Measurements from ENCODE around the gene BDKRB1. TPM values are rescaled to one million over a fixed set of nuclear protein-coding genes. Genes with fewer than 3 reads are reported as not detected.

Gene BDKRB1
- total and polyA plus RNA-seq, 10 of the 15 experiments (the other 5 are each of a cell fraction or from before 2014, with no cell fraction given), result 0.21 TPM; not detected in 9

- no peak for TF ChIP-seq JUND (IDR thresholded peaks at IDR 0.05; ENCODE audit: low read depth, low read length)
- TF ChIP-seq, protein P1, sequence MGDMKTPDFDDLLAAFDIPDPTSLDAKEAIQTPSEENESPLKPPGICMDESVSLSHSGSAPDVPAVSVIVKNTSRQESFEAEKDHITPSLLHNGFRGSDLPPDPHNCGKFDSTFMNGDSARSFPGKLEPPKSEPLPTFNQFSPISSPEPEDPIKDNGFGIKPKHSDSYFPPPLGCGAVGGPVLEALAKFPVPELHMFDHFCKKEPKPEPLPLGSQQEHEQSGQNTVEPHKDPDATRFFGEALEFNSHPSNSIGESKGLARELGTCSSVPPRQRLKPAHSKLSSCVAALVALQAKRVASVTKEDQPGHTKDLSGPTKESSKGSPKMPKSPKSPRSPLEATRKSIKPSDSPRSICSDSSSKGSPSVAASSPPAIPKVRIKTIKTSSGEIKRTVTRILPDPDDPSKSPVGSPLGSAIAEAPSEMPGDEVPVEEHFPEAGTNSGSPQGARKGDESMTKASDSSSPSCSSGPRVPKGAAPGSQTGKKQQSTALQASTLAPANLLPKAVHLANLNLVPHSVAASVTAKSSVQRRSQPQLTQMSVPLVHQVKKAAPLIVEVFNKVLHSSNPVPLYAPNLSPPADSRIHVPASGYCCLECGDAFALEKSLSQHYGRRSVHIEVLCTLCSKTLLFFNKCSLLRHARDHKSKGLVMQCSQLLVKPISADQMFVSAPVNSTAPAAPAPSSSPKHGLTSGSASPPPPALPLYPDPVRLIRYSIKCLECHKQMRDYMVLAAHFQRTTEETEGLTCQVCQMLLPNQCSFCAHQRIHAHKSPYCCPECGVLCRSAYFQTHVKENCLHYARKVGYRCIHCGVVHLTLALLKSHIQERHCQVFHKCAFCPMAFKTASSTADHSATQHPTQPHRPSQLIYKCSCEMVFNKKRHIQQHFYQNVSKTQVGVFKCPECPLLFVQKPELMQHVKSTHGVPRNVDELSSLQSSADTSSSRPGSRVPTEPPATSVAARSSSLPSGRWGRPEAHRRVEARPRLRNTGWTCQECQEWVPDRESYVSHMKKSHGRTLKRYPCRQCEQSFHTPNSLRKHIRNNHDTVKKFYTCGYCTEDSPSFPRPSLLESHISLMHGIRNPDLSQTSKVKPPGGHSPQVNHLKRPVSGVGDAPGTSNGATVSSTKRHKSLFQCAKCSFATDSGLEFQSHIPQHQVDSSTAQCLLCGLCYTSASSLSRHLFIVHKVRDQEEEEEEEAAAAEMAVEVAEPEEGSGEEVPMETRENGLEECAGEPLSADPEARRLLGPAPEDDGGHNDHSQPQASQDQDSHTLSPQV (IDR thresholded peaks at IDR 0.05), result no peak
- TF ChIP-seq WRNIP1 (IDR thresholded peaks at IDR 0.05; ENCODE audit: borderline replicate concordance, low read depth, low read length), result no peak
- TF ChIP-seq, protein P2, sequence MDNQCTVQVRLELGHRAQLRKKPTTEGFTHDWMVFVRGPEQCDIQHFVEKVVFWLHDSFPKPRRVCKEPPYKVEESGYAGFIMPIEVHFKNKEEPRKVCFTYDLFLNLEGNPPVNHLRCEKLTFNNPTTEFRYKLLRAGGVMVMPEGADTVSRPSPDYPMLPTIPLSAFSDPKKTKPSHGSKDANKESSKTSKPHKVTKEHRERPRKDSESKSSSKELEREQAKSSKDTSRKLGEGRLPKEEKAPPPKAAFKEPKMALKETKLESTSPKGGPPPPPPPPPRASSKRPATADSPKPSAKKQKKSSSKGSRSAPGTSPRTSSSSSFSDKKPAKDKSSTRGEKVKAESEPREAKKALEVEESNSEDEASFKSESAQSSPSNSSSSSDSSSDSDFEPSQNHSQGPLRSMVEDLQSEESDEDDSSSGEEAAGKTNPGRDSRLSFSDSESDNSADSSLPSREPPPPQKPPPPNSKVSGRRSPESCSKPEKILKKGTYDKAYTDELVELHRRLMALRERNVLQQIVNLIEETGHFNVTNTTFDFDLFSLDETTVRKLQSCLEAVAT (IDR thresholded peaks at IDR 0.05), result no peak
- TF ChIP-seq ZNF24 (IDR thresholded peaks at IDR 0.05), result no peak
- TF ChIP-seq, protein P3, sequence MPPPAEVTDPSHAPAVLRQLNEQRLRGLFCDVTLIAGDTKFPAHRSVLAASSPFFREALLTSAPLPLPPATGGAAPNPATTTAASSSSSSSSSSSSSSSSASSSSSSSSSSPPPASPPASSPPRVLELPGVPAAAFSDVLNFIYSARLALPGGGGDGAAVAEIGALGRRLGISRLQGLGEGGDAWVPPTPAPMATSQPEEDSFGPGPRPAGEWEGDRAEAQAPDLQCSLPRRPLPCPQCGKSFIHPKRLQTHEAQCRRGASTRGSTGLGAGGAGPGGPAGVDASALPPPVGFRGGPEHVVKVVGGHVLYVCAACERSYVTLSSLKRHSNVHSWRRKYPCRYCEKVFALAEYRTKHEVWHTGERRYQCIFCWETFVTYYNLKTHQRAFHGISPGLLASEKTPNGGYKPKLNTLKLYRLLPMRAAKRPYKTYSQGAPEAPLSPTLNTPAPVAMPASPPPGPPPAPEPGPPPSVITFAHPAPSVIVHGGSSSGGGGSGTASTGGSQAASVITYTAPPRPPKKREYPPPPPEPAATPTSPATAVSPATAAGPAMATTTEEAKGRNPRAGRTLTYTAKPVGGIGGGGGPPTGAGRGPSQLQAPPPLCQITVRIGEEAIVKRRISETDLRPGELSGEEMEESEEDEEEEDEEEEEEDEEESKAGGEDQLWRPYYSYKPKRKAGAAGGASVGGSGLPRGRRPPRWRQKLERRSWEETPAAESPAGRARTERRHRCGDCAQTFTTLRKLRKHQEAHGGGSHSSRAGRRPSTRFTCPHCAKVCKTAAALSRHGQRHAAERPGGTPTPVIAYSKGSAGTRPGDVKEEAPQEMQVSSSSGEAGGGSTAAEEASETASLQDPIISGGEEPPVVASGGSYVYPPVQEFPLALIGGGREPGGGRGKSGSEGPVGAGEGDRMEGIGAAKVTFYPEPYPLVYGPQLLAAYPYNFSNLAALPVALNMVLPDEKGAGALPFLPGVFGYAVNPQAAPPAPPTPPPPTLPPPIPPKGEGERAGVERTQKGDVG (CRISPR knock-in tag; IDR thresholded peaks at IDR 0.05), result no peak
- no peak for TF ChIP-seq RB1 (IDR thresholded peaks at IDR 0.05; ENCODE audit: borderline replicate concordance)
- no peak for TF ChIP-seq HDAC6 (IDR thresholded peaks at IDR 0.05; ENCODE audit: unreplicated experiment)
Measured at GRCh38 chr14:96255501-96256366, at the start of gene BDKRB1 (continued).
